ENCODE results near the gene BMPR1A.

The BMPR1A gene

GRCh38 chr10:86820509-86820908 is 64.1 kb downstream of the BMPR1A start:
- Histone ChIP-seq H3K4me2 (ENCODE audit: low read length) (no peak overlapping the region), H3K4me1 (no peaks in the 10 kb centered on the region), H3K9ac (no peak overlapping the region), H3K9me3 (ENCODE audit: control insufficient read depth, low read length) (no peaks in the 10 kb centered on the region), H3K27me3 (ENCODE audit: control insufficient read depth, insufficient read depth, low read length) (no peaks in the 10 kb centered on the region), H3K36me3 (ENCODE audit: control insufficient read depth, insufficient read depth, low read length) (no peaks in the 10 kb centered on the region), H2AFZ (no peak overlapping the region), H3K4me3 (ENCODE audit: low read depth, low read length) (no peak overlapping the region), H3K79me2 (peaks cover 9% of the 10 kb centered on the region), H3K27ac (no peak overlapping the region)
- TF ChIP-seq, protein P1, sequence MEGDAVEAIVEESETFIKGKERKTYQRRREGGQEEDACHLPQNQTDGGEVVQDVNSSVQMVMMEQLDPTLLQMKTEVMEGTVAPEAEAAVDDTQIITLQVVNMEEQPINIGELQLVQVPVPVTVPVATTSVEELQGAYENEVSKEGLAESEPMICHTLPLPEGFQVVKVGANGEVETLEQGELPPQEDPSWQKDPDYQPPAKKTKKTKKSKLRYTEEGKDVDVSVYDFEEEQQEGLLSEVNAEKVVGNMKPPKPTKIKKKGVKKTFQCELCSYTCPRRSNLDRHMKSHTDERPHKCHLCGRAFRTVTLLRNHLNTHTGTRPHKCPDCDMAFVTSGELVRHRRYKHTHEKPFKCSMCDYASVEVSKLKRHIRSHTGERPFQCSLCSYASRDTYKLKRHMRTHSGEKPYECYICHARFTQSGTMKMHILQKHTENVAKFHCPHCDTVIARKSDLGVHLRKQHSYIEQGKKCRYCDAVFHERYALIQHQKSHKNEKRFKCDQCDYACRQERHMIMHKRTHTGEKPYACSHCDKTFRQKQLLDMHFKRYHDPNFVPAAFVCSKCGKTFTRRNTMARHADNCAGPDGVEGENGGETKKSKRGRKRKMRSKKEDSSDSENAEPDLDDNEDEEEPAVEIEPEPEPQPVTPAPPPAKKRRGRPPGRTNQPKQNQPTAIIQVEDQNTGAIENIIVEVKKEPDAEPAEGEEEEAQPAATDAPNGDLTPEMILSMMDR (IDR thresholded peaks at IDR 0.05): no peak

DNA sequence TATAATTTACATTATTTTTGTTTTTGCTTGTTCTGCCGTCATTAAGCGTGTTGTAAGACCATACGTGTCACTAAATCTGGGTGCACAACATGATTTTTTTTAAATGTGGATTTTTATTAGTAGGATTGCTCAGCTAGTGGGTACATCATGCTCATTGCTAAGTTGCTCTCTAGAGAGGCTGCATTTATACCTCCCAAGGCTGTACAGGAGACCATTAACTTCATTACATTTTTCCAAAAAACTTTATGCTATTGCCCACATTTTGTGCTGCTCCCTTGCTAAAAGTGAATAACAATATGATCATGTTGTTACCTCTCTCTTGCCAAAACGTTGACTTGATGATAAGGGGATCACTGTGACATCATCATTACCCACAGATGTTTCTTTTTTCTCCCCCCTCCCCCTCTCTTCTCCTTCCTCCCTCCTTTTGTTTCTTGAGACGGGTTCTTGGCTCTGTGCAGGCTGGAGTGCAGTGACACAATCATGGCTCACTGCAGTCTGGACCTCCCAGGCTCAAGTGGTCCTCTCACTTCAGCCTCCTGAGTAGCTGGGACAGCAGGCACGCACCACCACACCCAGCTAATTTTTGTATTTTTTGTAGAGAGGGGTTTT is 65.1 kb downstream of the BMPR1A start:
- TF ChIP-seq, protein P1 (IDR thresholded peaks at IDR 0.05): no peak
- H3K4me1 ChIP-seq: no peaks in the 10 kb centered on the region
- H3K9me3 ChIP-seq (ENCODE audit: control insufficient read depth, low read length): no peaks in the 10 kb centered on the region
- H3K27ac ChIP-seq: no peak overlapping the region
- no peaks in the 10 kb centered on the region for H3K36me3 ChIP-seq (ENCODE audit: control insufficient read depth, insufficient read depth, low read length)
- H3K4me3 ChIP-seq (ENCODE audit: low read depth, low read length): no peak overlapping the region
- H2AFZ ChIP-seq: no peak overlapping the region
- H3K9ac ChIP-seq: no peak overlapping the region
- no peak overlapping the region for H3K4me2 ChIP-seq (ENCODE audit: low read length)
- H3K27me3 ChIP-seq (ENCODE audit: control insufficient read depth, insufficient read depth, low read length): no peaks in the 10 kb centered on the region
- peaks cover 9% of the 10 kb centered on the region for H3K79me2 ChIP-seq

DNA sequence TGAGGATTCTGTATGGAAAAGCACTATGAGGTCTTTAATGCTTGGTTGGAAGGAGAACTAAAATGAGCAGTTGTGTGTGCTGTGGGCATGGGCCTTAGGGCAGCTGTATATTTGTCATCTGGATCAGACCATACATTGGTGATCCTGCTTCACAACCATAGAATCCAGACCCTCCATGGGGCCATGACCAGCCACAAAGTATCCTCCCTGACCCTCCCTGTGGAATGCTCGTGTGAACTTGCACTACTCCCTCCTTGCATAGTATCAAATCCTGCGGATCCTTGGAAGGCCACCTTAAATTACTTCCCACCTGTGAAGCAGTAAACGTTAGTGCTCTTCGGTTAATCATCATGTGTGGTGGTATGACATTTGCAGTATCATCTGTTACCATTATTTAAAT is 67.1 kb downstream of the BMPR1A start:
- H3K4me1 ChIP-seq: no peaks in the 10 kb centered on the region
- TF ChIP-seq, protein P1 (IDR thresholded peaks at IDR 0.05): no peak
- H3K9ac ChIP-seq: no peak overlapping the region
- no peaks in the 10 kb centered on the region for H3K36me3 ChIP-seq (ENCODE audit: control insufficient read depth, insufficient read depth, low read length)
- H3K27ac ChIP-seq: no peak overlapping the region
- H3K79me2 ChIP-seq: peaks cover 12% of the 10 kb centered on the region
- H3K4me3 ChIP-seq (ENCODE audit: low read depth, low read length): no peak overlapping the region
- H3K9me3 ChIP-seq (ENCODE audit: control insufficient read depth, low read length): no peaks in the 10 kb centered on the region
- H3K4me2 ChIP-seq (ENCODE audit: low read length): no peak overlapping the region
- H3K27me3 ChIP-seq (ENCODE audit: control insufficient read depth, insufficient read depth, low read length): no peaks in the 10 kb centered on the region
- H2AFZ ChIP-seq: no peak overlapping the region

GRCh38 chr10:86824151-86824550 is 67.7 kb downstream of the BMPR1A start:
- H3K79me2 ChIP-seq: peaks cover 12% of the 10 kb centered on the region
- no peaks in the 10 kb centered on the region for H3K4me1 ChIP-seq
- H3K9ac ChIP-seq: no peak overlapping the region
- TF ChIP-seq, protein P1 (IDR thresholded peaks at IDR 0.05): no peak
- H3K27me3 ChIP-seq (ENCODE audit: control insufficient read depth, insufficient read depth, low read length): no peaks in the 10 kb centered on the region
- H3K4me2 ChIP-seq (ENCODE audit: low read length): no peak overlapping the region
- H3K27ac ChIP-seq: no peak overlapping the region
- no peaks in the 10 kb centered on the region for H3K36me3 ChIP-seq (ENCODE audit: control insufficient read depth, insufficient read depth, low read length)
- H3K4me3 ChIP-seq (ENCODE audit: low read depth, low read length): no peak overlapping the region
- H3K9me3 ChIP-seq (ENCODE audit: control insufficient read depth, low read length): no peaks in the 10 kb centered on the region
- H2AFZ ChIP-seq: no peak overlapping the region

- no peak overlapping the region for H3K27ac ChIP-seq
- no peaks in the 10 kb centered on the region for H3K27me3 ChIP-seq (ENCODE audit: control insufficient read depth, insufficient read depth, low read length)
- H3K9me3 ChIP-seq (ENCODE audit: control insufficient read depth, low read length): no peaks in the 10 kb centered on the region
- peaks cover 2% of the 10 kb centered on the region for H3K4me1 ChIP-seq
- peaks cover 12% of the 10 kb centered on the region for H3K79me2 ChIP-seq
- TF ChIP-seq, protein P1 (IDR thresholded peaks at IDR 0.05): no peak
- no peak overlapping the region for H2AFZ ChIP-seq
- no peak overlapping the region for H3K4me2 ChIP-seq (ENCODE audit: low read length)
- H3K36me3 ChIP-seq (ENCODE audit: control insufficient read depth, insufficient read depth, low read length): no peaks in the 10 kb centered on the region
- H3K9ac ChIP-seq: no peak overlapping the region
- H3K4me3 ChIP-seq (ENCODE audit: low read depth, low read length): no peak overlapping the region
Measured at GRCh38 chr10:86825366-86825765, 68.9 kb downstream of the BMPR1A start.

Data from parathyroid adenoma (tissue), 2 donors.